Ramos (cell line): ENCODE results near the gene CDH5.
"Not testable (repeated sequence)": the region's sequence is repeated elsewhere in the genome, so short reads cannot be mapped to it uniquely, and the experiment has no call there.

Source experiments
- in situ Hi-C: fragments of 300-500 bp; cut with MboI; formaldehyde crosslinking; loops from one replicate; pipeline ENCODE4 v1.14.3; 2022; ENCODE audit warnings: low sequenced_read_pairs; ENCODE audit not compliant: unreplicated experiment

The CDH5 gene

GRCh38 chr16:66453230-66453629, 86.7 kb downstream of the CDH5 start:
- in situ Hi-C loops = not testable (repeated sequence)
